Stimulated activated naive CD4-positive, alpha-beta T cell (primary cell): ENCODE measurements around the gene MFSD2A.
"Not testable (repeated sequence)": the region's sequence is repeated elsewhere in the genome, so short reads cannot be mapped to it uniquely, and the experiment has no call there.

Experiments used
- DNase-seq, 6 experiments: peaks; one replicate each; lab custom pipeline; 2025; lab: John Stamatoyannopoulos, UW

MFSD2A gene

GRCh38 chr1:39954870-39955546 is at the start of gene MFSD2A:
MFSD2A (plus strand) TSS chr1:39955145; CDS start chr1:39955293, 148 bp downstream.
- DNase-seq, result peak; percentile 72 to 86 (median 82)

GRCh38 chr1:39905172-39905571 is 49.8 kb upstream of the MFSD2A start:
- no peak for DNase-seq

DNA sequence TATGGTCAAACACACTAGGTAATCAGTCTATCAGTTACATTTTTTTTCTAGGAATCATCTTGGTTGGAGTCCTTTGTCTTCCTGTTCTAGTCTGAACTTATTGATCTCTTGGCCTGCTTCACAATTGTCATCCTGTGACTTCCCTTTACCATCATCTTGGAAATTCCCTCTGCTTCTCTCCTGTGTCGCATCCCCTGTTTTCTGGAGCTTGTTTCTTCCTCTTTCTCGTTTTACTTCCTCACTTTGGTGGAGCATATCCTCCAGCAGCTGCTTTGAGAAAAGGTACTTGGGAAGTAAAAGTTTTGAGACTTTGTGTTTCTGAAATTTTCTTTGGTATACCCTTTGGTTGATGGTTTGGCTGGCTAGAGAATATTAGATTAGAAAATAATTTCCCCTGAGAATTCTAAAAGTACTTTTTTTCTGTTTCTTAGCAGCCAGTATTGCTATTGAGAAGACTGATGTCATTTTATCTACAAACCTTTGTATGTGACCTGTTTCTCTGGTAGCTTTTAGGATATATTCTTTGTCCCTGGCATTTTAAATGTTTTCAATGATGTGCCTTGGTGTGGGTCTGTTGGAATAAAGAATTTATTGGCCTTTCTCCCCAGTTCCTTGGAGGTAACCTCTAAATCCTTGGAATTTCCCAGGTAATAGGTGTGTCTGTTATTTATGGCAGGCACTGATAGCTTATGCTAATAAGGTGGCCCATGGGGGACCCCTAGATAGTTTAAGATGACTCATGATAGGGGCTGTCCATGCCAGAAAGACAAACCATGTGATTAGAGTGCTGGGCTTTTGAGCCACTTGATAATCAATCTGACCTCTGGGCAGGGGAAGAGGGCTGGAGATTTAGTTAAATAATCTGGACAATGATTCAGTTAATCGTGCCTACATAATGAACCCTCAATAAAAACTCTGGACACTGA is 47.2 kb upstream of the MFSD2A start:
- DNase-seq, result no peak

DNA sequence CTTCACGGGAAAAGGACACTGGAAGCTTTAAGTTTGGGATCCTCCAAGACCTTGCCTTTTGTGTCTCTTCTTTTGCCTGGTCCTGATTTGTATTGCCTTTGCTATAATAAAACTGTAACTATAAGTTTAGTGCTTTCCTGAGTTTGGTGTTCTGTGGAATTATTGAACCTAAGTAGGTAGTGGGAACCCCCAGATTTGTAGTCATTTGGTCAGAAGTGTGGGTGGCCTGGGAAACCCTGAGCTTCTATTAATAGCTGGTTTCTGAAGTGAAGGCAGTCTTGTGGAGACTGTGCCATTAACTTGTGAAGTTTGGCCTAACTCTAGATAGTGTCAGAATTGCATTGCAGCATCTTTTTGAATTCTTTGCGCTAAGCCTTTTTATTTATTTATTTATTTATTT is 46.4 kb upstream of the MFSD2A start:
- DNase-seq, result no peak

DNA sequence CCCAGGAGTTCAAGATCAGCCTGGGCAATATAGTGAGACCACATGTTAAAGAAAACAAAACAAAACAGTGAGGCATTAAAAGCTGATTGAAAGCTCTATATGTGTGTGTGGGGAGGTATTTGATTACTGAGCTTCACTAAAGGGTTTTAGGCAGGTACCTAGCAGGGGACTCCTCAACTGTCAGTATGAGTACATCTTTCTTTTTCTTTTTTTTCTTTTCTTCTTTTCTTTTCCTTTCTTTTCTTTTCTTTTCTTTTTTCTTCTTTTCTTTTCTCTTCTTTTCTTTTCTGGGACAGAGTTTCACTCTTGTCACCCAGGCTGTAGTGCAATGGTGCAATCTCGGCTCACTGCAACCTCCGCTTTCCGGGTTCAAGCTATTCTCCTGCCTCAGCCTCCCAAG is 44.7 kb upstream of the MFSD2A start:
- DNase-seq, result no peak

- DNase-seq, result not testable (repeated sequence)
Measured at GRCh38 chr1:39913136-39913535, 41.8 kb upstream of the MFSD2A start.

GRCh38 chr1:39915499-39916129 is 39.3 kb upstream of the MFSD2A start:
- no peak for DNase-seq

DNA sequence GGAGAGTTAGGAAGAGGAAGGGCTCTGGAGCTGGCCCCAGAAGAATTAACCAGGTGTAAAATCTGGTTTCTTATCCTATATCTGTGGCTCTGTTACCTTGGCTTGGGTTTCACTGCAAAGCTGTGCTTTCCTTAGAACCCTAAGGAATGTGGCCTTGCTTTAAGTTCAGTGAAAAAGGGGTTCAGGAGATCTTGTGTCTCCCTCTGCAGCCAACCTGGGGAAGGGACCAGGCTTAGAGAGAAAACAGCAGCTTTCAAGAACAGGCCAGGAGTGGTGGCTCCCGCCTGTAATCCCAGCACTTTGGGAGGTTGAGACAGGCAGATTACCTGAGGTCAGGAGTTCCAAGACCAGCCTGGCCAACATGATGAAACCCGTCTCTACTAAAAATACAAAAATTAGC is 37.1 kb upstream of the MFSD2A start:
- DNase-seq, result no peak

DNA sequence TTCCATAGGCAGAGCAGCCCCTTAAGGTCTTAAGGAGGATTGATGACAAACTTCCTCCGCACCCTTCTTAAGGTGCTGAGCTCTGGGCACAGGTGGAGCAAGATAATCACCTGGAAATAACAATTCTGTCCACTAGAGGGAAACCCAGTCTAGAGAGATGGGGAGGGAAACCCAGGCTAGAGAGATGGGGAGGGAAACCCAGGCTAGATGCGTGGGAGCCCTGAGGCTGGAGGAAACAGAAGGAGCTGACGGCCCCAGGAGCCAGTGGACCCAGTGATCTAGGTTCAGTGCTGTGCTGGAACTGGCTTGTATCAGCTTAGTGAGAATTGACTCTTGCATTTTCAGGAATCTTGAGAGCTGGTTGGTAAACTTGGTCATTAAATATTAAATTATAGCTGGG is 35.4 kb upstream of the MFSD2A start:
- DNase-seq, result peak; percentile 8 to 74 (median 33)

GRCh38 chr1:39922251-39922688 is 32.7 kb upstream of the MFSD2A start:
- no peak for DNase-seq

DNA sequence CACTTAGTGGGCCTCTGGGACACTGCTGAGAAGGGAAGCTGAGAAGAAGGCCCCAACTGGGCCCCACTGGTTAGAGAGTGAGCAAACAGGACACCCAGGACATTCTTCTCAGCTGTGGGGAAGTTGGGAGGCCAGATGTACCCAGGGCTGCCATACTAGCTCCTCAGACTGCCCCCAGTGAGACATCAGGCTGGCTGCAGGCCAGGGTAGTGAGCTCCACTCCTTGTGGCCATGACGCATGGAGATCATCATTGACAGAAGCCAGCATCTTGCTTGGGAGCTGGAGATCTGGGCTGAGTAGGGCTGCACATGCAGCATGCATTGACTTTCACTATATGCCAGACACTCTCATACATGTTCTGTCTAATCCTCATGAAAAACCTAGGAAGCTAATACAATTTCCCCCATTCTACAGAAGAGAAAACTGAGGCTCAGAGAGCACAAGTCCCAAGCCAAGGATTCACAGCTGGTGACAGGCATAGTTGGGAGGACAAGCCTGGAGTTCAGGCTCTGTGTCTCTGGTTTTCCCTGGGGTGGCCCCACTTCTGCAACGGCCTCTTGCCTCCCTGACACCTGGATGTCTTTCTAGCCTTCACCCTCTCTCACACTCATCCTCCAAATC is 29.1 kb upstream of the MFSD2A start:
- no peak for DNase-seq

GRCh38 chr1:39926343-39926793 is 28.6 kb upstream of the MFSD2A start:
- DNase-seq, result no peak

DNA sequence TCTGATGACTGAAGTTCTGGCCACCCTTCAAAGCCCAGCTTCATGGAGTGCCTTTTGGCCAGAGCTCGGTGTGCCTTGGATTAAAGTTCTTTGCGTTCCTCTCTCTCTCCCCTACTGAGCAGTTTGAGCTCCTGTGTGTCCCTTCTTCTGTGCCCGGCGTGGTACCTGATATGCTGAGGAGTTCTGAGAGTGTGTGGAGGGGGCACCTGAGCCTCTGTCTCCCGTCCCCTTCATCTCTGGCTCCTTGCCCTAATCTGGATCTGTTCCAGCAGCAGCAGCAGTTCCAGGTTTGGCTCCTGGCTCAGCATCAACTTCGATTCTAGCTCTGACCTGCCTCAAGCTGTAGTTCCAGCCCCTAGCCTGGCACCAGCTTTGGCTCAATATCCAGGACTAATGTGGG is 28.1 kb upstream of the MFSD2A start:
- DNase-seq, result no peak

- no peak for DNase-seq
Measured at GRCh38 chr1:39927538-39927937, 27.4 kb upstream of the MFSD2A start.

GRCh38 chr1:39928809-39929587 is 25.9 kb upstream of the MFSD2A start:
- DNase-seq, result no peak

DNA sequence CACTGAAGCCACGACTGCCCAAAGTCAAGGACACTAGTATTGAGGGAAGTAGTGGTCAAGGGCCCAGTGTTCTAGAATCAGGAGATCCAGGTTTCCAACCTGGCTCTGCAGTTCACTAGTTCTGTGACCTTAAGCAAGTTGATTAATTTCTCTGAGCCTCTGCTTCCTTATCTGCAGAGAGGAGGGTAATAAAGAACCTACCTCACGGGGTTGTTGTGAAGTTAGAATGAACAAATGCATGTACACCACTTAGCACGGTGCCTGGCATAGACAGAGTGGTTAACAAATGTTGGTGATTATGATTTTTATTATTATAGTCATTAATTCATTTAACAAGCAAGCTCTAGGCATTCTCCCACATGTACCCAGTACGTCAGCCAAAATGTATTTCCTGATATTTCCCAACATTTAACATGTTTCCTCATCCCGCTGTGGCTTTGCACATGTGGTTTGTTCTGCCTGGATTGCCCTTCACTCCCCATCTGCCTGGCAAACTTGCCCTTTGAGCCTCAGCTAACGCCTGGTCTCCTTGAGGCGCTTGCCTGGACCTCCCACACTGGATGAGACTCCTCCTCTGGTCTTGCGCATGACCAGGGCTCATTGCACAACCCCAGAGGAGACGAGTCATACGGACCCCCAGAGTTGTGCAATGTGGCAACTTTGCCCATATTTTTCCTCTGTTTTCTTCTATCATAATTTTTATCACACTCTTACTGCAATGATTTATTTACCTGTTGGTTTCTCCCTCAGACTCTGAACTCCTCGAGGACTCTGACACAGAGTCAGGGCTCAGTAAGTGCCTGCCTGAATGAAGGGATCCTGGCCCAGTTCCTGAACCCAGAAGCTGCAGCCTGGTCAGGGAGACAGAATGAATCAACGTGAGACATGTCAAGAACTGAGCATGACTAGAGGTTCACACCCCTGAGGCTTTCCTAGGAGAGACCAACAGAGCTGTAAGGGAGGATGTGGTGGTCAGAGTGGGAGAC is 20.7 kb upstream of the MFSD2A start:
- DNase-seq, result no peak

DNA sequence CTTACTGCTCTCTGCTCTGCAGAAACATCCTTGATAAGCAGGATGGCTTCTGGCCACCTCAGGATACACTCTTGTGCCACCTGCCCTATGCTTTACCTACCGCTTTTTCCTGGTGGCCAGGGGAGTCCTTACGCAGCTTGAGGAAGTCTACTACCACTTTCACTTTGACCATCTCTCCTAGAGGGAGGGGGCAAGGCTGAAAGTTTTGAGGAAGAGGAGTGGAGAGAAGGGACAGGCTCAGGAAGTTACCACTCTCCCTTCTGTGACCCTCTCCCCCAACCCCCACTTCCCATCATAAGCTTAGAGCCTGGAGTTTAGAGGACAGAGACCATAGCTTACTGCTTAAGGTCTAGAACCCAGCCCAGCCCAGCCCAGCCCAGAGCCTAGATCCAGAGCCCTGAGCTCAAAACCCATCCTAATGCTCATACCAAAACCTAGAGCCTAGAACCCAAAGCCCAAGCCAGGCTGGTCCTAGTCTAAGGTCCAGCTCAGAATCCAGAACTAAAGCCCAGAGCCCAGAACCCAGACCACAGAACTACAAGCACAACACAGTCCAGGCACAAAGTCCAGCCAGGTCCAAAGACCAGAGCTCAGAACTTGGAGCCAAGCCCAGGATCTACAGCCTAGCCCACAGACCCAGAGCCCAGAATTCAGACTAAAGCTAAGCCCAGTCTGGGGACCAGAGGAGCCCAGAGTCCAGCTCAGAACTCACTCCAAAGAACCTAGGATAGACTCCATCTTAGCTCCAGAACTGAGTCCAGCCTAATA is 18.0 kb upstream of the MFSD2A start:
- no peak for DNase-seq

DNA sequence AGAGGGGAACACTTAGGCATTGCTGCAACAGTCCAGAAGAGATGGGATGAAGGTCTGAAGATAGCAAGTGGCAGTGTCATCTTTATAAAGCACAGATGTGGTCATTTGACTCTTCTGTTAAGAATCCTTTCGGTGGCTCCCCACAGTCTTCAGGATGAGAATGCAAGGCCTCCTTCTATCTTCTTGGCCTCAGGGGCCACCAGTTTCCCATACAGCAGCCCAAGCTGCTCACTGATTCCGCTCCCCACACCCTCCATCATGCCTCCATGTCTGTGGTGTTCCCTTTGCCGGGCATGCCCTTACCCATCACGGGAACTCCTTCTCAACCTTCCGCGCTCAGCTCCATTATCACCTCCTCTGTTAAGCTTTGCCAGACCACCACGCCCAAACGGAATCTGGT is 16.1 kb upstream of the MFSD2A start:
- DNase-seq, result no peak

- DNase-seq, result no peak
Measured at GRCh38 chr1:39940253-39940652, 14.7 kb upstream of the MFSD2A start.
